Activated naive CD8-positive, alpha-beta T cell treated with anti-CD3 and anti-CD28 coated beads for 36 hours (primary cell): ENCODE results near the gene TANC1. TPM values are rescaled to one million over a fixed set of nuclear protein-coding genes. Genes with fewer than 3 reads are reported as not detected.

ENCODE experiments used
- DNase-seq: peaks from one replicate; pipeline ENCODE4 v3.0.0; 2021
- H3K27ac Mint-ChIP-seq: one replicate; pipeline ENCODE4 v1.8.0; 2022; ENCODE audit warnings: mild to moderate bottlenecking, moderate library complexity, mixed read lengths
- H3K27me3 Mint-ChIP-seq: one replicate; pipeline ENCODE4 v1.8.0; 2022; ENCODE audit warnings: mild to moderate bottlenecking, mixed read lengths
- H3K36me3 Mint-ChIP-seq: one replicate; pipeline ENCODE4 v1.8.0; 2021; ENCODE audit warnings: mild to moderate bottlenecking, mixed read lengths
- H3K4me1 Mint-ChIP-seq: one replicate; pipeline ENCODE4 v1.8.0; 2021; ENCODE audit warnings: mixed read lengths
- H3K4me3 Mint-ChIP-seq: one replicate; pipeline ENCODE4 v1.8.0; 2022; ENCODE audit warnings: mild to moderate bottlenecking, moderate library complexity, mixed read lengths
- H3K9me3 Mint-ChIP-seq: one replicate; pipeline ENCODE4 v1.8.0; 2022; ENCODE audit warnings: mixed read lengths
- total RNA-seq, 2 experiments: library from RNA; stranded (reverse); gene quantifications; one replicate each; pipeline ENCODE4 v1.2.3, GENCODE V29; 2021

TANC1 gene
- total RNA-seq, 2 experiments from 2014 or later: 0.97 to 1.0 TPM

GRCh38 chr2:159246325-159246988 is 278.0 kb downstream of the TANC1 start:
- DNase-seq: no peak
- Mint-ChIP-seq H3K4me1 (peaks cover 4% of the 10 kb centered on the region), H3K27ac (no peak overlapping the region), H3K9me3 (peaks cover 3% of the 10 kb centered on the region), H3K27me3 (no peaks in the 10 kb centered on the region), H3K36me3 (peaks cover 33% of the 10 kb centered on the region), H3K4me3 (no peak overlapping the region)

- no peaks in the 10 kb centered on the region for H3K27me3 Mint-ChIP-seq
- peaks cover 4% of the 10 kb centered on the region for H3K4me1 Mint-ChIP-seq
- DNase-seq: no peak
- peaks cover 3% of the 10 kb centered on the region for H3K9me3 Mint-ChIP-seq
- H3K27ac Mint-ChIP-seq: no peak overlapping the region
- H3K36me3 Mint-ChIP-seq: peaks cover 22% of the 10 kb centered on the region
- H3K4me3 Mint-ChIP-seq: no peak overlapping the region
These were observed 281.7 kb downstream of the TANC1 start for GRCh38 chr2:159249990-159250715.

DNA sequence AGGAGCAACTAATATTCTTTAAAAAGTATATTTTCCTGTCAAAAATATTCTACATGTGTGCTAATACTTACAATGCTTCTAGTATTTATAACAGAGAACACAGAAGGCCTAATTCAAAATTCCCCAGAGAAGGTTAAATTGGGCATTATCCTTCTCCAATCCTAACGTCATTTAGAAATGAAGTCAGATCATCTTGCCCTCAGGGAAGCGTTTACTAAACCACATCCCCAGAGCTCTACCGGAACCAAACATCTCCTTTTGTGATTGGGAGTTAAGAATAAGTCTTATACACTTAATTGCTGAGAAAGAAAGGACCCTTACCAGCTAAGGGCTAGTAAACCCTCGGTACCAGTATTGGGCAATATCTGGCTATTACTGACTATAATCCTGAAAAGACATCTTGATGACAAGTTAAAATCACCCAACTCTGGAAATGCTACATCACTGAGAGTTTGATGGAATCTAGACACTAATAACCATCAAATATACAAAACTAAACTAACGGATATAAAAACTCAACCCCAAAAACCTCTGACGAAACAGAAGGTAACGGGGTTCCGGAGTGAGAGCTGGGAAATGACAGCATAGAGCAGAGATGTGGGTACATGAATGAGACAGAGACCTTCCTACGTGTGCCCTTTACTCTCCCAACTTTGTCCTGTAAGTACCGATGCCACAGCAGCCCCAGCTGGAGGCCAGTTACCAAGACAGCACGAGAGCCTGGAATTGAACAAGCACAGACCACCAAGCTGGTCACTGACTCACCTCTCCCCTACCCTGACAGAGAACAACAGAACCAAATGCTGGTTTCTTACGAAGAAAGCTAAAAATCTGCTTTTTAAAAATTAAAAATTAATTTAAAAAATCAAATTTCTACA is 283.1 kb downstream of the TANC1 start:
- no peaks in the 10 kb centered on the region for H3K27me3 Mint-ChIP-seq
- H3K27ac Mint-ChIP-seq: no peak overlapping the region
- H3K9me3 Mint-ChIP-seq: no peaks in the 10 kb centered on the region
- H3K36me3 Mint-ChIP-seq: peaks cover 15% of the 10 kb centered on the region
- no peak for DNase-seq
- H3K4me3 Mint-ChIP-seq: no peak overlapping the region
- H3K4me1 Mint-ChIP-seq: peaks cover 4% of the 10 kb centered on the region

- H3K4me3 Mint-ChIP-seq: no peak overlapping the region
- H3K36me3 Mint-ChIP-seq: peaks cover 6% of the 10 kb centered on the region
- no peak for DNase-seq
- no peak overlapping the region for H3K27ac Mint-ChIP-seq
- H3K4me1 Mint-ChIP-seq: peaks cover 4% of the 10 kb centered on the region
- H3K27me3 Mint-ChIP-seq: no peaks in the 10 kb centered on the region
- no peaks in the 10 kb centered on the region for H3K9me3 Mint-ChIP-seq
These were observed 284.5 kb downstream of the TANC1 start for GRCh38 chr2:159252905-159253304.

DNA sequence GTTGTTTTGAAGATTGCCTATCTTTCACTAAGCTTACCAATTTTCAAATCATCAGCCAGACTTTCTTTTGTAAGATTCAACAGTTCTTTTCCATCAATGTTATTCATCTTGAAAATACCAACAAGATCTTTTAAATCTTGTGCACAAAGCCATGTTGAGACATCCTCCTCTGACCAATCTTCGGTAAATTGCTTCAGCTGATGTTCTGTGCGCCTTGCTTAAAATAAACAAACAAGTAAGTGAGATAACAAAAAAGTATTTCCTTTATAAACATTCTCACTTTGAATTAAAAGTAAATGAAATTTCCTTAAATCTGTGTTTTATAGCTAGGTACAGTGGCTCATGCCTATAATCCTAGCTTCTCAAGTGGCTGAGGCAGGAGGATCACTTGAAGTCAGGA is 287.7 kb downstream of the TANC1 start:
- no peaks in the 10 kb centered on the region for H3K9me3 Mint-ChIP-seq
- H3K36me3 Mint-ChIP-seq: peaks cover 3% of the 10 kb centered on the region
- H3K4me3 Mint-ChIP-seq: no peak overlapping the region
- H3K4me1 Mint-ChIP-seq: no peaks in the 10 kb centered on the region
- DNase-seq: no peak
- H3K27me3 Mint-ChIP-seq: no peaks in the 10 kb centered on the region
- H3K27ac Mint-ChIP-seq: no peak overlapping the region

DNA sequence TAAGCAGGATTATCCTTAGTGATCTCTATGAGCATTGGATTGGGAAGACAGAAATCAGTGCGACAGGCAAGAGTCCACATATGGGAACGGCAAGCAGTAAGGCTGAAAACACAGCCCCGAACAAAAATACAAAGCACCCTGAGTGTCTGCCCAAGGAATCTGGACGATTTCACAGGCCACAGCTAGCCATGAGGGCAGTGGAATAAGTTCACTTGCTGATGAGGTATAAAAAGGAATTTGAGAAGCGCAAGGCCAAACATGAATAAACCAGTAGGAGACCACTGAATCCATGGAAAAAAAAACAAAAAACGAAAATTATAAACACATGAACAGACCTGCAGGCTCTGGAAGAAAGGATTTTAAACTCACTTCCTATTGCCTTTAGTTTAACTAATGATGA is 293.8 kb downstream of the TANC1 start:
- Mint-ChIP-seq H3K27me3 (no peaks in the 10 kb centered on the region), H3K9me3 (no peaks in the 10 kb centered on the region), H3K4me1 (no peaks in the 10 kb centered on the region), H3K27ac (no peak overlapping the region), H3K4me3 (no peak overlapping the region), H3K36me3 (peaks cover 11% of the 10 kb centered on the region)
- no peak for DNase-seq

DNA sequence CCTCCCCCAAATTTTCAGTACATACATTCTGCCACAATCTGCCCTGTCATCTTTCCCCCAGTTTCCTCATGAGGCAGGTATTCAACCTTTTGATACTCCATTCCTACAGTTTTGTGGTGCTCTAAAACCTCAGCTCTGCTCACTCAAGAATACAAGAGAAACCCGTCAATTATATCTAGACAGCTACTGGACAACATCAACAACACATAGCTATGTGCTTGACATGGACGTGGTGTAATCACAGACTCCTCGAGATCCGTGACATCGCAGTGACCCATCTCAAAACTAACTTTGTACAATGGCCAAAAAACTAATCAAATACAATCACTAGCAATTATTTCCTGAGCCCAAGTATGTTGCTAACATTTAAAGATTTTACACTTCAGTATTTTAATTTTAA is 294.5 kb downstream of the TANC1 start:
- no peak for DNase-seq
- no peaks in the 10 kb centered on the region for H3K27me3 Mint-ChIP-seq
- H3K9me3 Mint-ChIP-seq: no peaks in the 10 kb centered on the region
- no peak overlapping the region for H3K4me3 Mint-ChIP-seq
- peaks cover 11% of the 10 kb centered on the region for H3K36me3 Mint-ChIP-seq
- H3K4me1 Mint-ChIP-seq: no peaks in the 10 kb centered on the region
- no peak overlapping the region for H3K27ac Mint-ChIP-seq

DNA sequence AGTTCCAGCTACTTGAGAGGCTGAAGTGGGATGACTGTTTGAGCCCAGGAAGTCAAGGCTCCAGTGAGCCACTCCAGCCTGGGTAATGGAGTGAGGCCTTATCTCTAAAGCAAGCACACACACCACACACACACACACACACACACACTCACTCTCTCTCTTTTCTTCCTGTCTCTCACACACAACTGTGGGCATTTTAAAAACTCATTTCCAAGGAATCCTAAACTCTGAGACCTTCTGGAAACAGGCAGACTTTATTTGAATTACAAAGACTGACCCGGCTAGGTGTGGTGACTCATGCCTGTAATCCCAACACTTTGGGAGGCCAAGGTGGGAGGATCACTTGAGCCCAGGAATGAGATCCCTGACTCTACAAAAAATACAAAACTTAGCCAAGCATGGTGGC is 296.7 kb downstream of the TANC1 start:
- H3K36me3 Mint-ChIP-seq: peaks cover 21% of the 10 kb centered on the region
- DNase-seq: no peak
- H3K27ac Mint-ChIP-seq: no peak overlapping the region
- no peaks in the 10 kb centered on the region for H3K9me3 Mint-ChIP-seq
- no peaks in the 10 kb centered on the region for H3K27me3 Mint-ChIP-seq
- no peak overlapping the region for H3K4me3 Mint-ChIP-seq
- H3K4me1 Mint-ChIP-seq: no peaks in the 10 kb centered on the region

- no peak for DNase-seq
- H3K36me3 Mint-ChIP-seq: peaks cover 32% of the 10 kb centered on the region
- no peak overlapping the region for H3K27ac Mint-ChIP-seq
- no peaks in the 10 kb centered on the region for H3K9me3 Mint-ChIP-seq
- H3K27me3 Mint-ChIP-seq: no peaks in the 10 kb centered on the region
- H3K4me1 Mint-ChIP-seq: no peaks in the 10 kb centered on the region
- H3K4me3 Mint-ChIP-seq: no peak overlapping the region
These were observed 298.1 kb downstream of the TANC1 start for GRCh38 chr2:159266554-159266953.

DNA sequence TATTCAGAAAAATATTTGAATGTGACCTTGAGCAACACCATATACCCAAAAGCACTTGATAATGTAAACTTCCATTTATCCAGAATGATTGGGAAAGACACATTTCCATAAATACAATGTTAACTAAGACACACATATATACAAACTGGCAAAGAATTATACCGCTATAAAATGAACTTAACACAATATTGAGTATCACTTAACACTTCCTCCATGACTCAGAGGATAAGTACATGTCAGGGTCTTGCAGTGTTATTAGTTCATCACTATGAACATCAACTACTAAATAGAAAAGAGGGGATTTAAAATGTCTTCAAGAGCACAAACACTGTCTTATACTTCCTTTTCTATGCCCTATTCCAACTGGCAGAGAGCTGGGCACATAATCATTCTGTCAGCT is 299.5 kb downstream of the TANC1 start:
- Mint-ChIP-seq H3K27ac (no peak overlapping the region), H3K36me3 (peaks cover 34% of the 10 kb centered on the region), H3K4me3 (no peak overlapping the region), H3K4me1 (no peaks in the 10 kb centered on the region), H3K27me3 (no peaks in the 10 kb centered on the region), H3K9me3 (no peaks in the 10 kb centered on the region)
- no peak for DNase-seq

DNA sequence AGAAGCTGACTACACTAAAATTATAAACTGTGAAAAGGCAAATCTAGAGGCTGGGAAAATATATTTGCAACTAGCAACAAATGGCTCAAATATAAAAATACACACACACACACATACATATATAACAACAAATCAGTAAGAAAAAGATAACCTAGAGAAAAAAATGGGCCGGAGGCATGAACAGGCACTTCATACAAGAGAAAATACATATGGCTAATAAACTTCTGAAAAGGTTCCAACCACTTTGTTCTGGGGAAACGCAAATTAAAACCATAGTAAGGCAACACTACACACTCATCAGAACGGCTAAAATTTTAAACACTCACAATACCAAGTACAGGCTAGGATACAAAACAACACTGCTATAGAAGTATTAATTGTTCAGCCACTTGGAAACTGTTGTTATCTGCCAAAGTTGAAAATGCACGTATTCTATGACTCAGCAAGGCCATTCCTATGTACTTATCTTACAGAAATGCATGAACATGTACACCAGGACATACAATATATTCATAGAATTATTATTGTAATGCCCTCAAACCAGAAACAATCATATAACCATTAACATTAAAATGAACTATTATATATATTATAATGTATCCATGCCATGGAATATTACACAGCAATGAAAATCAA is 302.4 kb downstream of the TANC1 start:
- no peak overlapping the region for H3K4me3 Mint-ChIP-seq
- H3K27me3 Mint-ChIP-seq: no peaks in the 10 kb centered on the region
- H3K36me3 Mint-ChIP-seq: peaks cover 38% of the 10 kb centered on the region
- DNase-seq: no peak
- H3K4me1 Mint-ChIP-seq: peaks cover 4% of the 10 kb centered on the region
- H3K9me3 Mint-ChIP-seq: no peaks in the 10 kb centered on the region
- no peak overlapping the region for H3K27ac Mint-ChIP-seq

- H3K27ac Mint-ChIP-seq: no peak overlapping the region
- H3K27me3 Mint-ChIP-seq: no peaks in the 10 kb centered on the region
- H3K4me1 Mint-ChIP-seq: peaks cover 4% of the 10 kb centered on the region
- peaks cover 34% of the 10 kb centered on the region for H3K36me3 Mint-ChIP-seq
- no peak overlapping the region for H3K4me3 Mint-ChIP-seq
- no peaks in the 10 kb centered on the region for H3K9me3 Mint-ChIP-seq
- no peak for DNase-seq
These were observed 303.7 kb downstream of the TANC1 start for GRCh38 chr2:159272156-159272555.

DNA sequence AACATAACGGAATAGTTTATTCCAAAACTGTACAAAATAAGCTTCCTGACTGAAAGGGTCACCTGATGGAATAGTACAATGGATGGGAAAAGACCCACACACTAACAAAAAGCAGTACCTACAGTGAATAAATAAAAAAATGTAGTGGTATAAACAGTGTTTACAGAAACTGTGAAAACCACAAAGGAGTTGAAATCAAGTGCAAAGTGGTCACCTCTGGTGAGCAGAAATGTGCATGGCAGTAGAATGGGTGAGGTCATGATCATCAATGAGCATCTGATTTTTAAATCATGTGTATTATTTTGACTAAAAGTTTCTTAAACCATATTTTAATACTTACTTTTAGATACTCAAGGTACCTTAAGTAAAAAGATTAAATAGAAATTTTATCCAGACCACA is 306.7 kb downstream of the TANC1 start:
- Mint-ChIP-seq H3K4me1 (peaks cover 4% of the 10 kb centered on the region), H3K27ac (no peak overlapping the region), H3K27me3 (no peaks in the 10 kb centered on the region), H3K4me3 (no peak overlapping the region), H3K9me3 (no peaks in the 10 kb centered on the region), H3K36me3 (peaks cover 24% of the 10 kb centered on the region)
- DNase-seq: no peak

- Mint-ChIP-seq H3K27ac (no peak overlapping the region), H3K4me3 (no peak overlapping the region), H3K4me1 (peaks cover 8% of the 10 kb centered on the region), H3K36me3 (peaks cover 8% of the 10 kb centered on the region), H3K27me3 (no peaks in the 10 kb centered on the region), H3K9me3 (no peaks in the 10 kb centered on the region)
- no peak for DNase-seq
These were observed 311.3 kb downstream of the TANC1 start for GRCh38 chr2:159279700-159280099.

DNA sequence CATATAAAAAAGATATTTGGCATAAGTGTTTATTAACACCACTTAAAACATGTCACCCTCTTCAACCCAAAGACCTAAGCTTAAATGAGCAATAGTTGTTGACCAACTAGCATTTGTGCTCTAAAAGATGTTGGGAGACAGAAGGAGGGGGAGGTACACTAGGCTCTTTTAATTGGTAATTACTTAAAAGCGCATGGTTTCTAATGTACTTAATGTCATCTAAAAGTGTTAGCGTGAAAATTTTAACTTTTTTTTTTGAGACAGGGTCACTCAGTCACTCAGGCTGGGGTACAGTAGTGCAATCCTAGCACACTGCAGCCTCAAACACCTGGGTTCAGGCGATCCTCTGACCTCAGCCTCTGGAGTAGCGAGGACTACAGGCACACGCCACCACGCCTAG is 312.6 kb downstream of the TANC1 start:
- Mint-ChIP-seq H3K27ac (no peak overlapping the region), H3K36me3 (peaks cover 3% of the 10 kb centered on the region), H3K4me1 (peaks cover 15% of the 10 kb centered on the region), H3K27me3 (no peaks in the 10 kb centered on the region), H3K4me3 (no peak overlapping the region), H3K9me3 (no peaks in the 10 kb centered on the region)
- DNase-seq: no peak
